ENCODE measurements around the gene HAP1. TPM values are rescaled to one million over a fixed set of nuclear protein-coding genes. Genes with fewer than 3 reads are reported as not detected.
"Not testable (repeated sequence)": the region's sequence is repeated elsewhere in the genome, so short reads cannot be mapped to it uniquely, and the experiment has no call there.

Gene HAP1
- total and polyA plus RNA-seq, 12 donors, result 0.03 to 0.18 TPM; not detected in 10

DNA sequence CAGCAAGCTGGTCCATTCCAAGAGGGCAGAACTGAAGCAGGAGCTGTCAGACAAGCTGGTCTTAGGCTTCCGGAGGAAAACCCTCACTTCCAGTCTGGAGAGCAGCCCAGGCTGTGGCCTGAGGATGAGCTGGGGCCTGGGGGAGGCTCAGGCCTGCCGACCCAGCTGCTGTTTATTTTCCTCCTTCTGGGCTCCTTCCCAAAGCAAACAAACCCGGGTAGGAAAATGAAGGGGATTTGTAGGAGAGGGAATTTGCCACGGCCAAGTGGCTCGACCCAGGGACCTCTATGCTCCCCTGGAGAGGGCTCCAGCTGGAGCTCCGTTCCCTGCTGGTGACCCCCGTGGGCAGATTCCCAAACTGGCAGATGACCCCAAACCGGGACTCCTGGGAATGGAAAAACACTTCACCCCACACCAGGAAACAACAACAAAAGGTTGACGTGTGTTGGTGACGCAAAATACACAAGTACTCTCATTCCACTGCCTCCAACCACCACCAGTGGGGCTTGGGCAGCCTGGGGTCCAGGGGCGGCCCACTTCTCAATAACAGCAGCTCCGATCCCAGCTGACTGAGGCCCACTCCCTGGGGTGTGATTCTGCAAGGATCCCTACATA, 43.2 kb upstream of the HAP1 start:
- intact Hi-C loops (cut with DNase I), result loop anchor here in 1 of 10 donors (2.0 kb wide), 1 partner anchor 15 kb away; no protein-coding TSS in a partner anchor
- DNase-seq (peak; percentile 87 to 89), ATAC-seq (peak; percentile 43 to 77 (median 66))
- no peaks in the 10 kb centered on the region for H3K27me3 ChIP-seq
- no peaks in the 10 kb centered on the region for H3K9me3 ChIP-seq
- WGBS, 2 donors, result 6 to 8% methylated on average over 12 of the region's 12 CpGs
- H3K36me3 ChIP-seq, result peaks cover 0 to 17% (median 0%) of the 10 kb centered on the region in 9 donors
- TF ChIP-seq, protein P1, sequence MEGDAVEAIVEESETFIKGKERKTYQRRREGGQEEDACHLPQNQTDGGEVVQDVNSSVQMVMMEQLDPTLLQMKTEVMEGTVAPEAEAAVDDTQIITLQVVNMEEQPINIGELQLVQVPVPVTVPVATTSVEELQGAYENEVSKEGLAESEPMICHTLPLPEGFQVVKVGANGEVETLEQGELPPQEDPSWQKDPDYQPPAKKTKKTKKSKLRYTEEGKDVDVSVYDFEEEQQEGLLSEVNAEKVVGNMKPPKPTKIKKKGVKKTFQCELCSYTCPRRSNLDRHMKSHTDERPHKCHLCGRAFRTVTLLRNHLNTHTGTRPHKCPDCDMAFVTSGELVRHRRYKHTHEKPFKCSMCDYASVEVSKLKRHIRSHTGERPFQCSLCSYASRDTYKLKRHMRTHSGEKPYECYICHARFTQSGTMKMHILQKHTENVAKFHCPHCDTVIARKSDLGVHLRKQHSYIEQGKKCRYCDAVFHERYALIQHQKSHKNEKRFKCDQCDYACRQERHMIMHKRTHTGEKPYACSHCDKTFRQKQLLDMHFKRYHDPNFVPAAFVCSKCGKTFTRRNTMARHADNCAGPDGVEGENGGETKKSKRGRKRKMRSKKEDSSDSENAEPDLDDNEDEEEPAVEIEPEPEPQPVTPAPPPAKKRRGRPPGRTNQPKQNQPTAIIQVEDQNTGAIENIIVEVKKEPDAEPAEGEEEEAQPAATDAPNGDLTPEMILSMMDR (IDR thresholded peaks at IDR 0.05), result peak in 1 of 9 donors; percentile 21
- H3K4me1 ChIP-seq, result peaks cover 65 to 100% (median 99%) of the 10 kb centered on the region in 9 donors
- H3K27ac ChIP-seq, result peak overlapping the region; percentile 86 to 97 (median 95)
- peak overlapping the region in 4 of 10 donors; percentile 6 to 22 (median 10) for H3K4me3 ChIP-seq

DNA sequence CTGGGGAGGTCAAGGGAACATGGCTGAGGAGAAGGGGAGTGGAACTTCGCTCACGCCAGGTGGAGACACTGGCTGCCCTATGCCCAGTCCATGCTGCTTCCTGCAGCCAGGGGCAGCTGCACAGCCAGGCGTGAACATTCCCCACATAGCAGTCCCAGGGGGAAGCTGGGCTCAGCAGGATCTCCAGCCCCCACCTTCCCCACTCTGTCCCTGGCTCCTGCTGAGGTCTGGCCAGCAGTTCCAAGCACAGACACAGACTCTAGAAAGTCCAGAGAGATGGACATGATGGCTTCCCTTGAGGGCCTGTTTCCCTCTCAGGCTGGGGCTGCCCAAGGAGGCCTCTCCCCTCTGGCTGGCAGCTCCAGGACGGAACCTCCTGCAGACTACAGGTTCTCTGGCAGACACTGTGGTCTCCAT, 42.7 kb upstream of the HAP1 start:
- H3K9me3 ChIP-seq, result no peaks in the 10 kb centered on the region
- 5 to 13% methylated on average over 4 of the region's 4 CpGs for WGBS, 2 donors
- H3K4me1 ChIP-seq, result peaks cover 62 to 100% (median 99%) of the 10 kb centered on the region in 9 donors
- peak overlapping the region in 3 of 10 donors; percentile 6 to 22 (median 13) for H3K4me3 ChIP-seq
- peak overlapping the region; percentile 86 to 97 (median 95) for H3K27ac ChIP-seq
- DNase-seq, result peak; percentile 77 to 79
- intact Hi-C loops (cut with DNase I), result loop anchor here in 1 of 10 donors (2.0 kb wide), 1 partner anchor 16 kb away; no protein-coding TSS in a partner anchor
- ATAC-seq, result peak; percentile 50 to 79 (median 65)
- H3K27me3 ChIP-seq, result no peaks in the 10 kb centered on the region
- TF ChIP-seq, protein P1 (IDR thresholded peaks at IDR 0.05), result peak; percentile 36 to 73 (median 58)
- H3K36me3 ChIP-seq, result peaks cover 0 to 21% (median 4%) of the 10 kb centered on the region in 9 donors

DNA sequence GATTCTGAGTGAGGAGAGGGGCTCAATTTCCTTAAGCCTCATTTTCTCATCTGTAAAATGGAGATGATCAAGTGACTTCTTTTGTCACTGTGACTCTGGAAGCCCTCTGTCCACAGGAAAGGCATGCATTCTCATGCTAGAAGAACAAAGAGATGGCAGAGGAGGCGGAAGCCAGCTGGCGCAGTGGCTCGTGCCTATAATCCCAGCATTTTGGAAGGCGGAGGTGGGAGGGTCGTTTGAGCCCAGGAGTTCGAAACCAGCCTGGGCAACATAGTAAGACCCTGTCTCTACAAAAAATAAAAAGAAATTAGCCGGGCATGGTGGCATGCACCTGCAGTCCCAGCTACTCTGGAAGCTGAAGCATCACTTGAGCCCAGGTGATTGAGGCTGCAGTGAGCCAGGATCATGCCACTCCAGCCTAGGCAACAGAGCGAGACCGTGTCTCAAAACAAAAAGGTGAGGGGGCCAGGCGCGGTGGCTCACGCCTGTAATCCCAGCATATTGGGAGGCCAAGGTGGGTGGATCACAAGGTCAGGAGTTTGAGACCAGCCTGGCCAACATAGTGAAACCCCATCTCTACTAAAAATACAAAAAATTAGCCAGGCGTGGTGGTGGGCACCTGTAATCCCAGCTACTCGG, 41.9 kb upstream of the HAP1 start:
- intact Hi-C loops (cut with DNase I), result loop anchor here in 1 of 10 donors (2.0 kb wide), 1 partner anchor 16 kb away; no protein-coding TSS in a partner anchor
- not testable (repeated sequence) for H3K27me3 ChIP-seq, ATAC-seq, H3K9me3 ChIP-seq, DNase-seq
- Histone ChIP-seq H3K36me3 (peaks cover 0 to 29% (median 9%) of the 10 kb centered on the region in 9 donors), H3K27ac (peak overlapping the region; percentile 86 to 97 (median 95)), H3K4me1 (peaks cover 58 to 100% (median 92%) of the 10 kb centered on the region in 9 donors), H3K4me3 (peak overlapping the region in 2 of 10 donors; percentile 7 to 22)
- WGBS, 2 donors, result 73 to 74% methylated on average over 14 of the region's 14 CpGs

DNA sequence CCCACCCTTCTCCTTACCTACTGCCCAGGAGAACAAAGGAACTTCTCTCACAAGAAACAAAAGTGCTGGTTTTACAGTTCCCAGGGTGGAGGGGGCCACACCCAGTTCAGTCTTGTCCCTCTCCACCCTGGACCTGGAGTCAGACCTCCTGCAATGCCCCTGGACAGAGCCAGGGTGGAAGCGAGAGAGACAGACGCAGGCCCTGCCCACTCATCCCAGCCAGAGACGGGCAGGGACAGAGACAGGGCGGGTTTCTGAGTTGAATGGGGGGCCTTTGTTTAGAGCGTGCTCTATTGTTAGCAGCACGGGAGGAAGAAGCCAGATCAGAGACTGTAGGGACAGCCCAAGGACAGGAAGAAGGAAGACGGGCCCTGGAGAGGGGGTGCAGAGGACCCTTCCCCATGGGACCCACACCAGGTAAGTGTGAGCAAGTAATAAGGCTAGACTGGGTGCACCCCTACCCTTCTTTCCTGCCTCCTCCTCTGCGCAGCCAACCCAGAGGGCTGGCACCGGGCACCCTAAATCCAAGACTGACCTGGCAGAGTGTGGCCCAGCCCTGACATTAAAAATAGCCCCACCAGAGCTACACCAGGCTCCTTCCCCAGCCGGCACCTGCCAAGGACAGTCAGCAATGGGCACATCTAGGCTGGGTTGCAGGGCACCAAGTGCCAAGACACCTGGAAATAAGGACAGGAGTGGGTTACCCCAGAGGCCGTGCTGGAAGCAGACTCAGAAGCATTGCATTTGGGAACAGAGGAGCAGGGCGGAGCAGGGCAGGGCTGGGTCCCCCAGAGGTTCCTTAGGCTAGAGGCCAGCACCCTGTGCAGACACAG, 41.2 kb upstream of the HAP1 start:
- Histone ChIP-seq H3K27ac (peak overlapping the region; percentile 79 to 97 (median 95)), H3K36me3 (peaks cover 0 to 37% (median 17%) of the 10 kb centered on the region in 9 donors), H3K27me3 (no peaks in the 10 kb centered on the region), H3K4me1 (peaks cover 55 to 95% (median 87%) of the 10 kb centered on the region in 9 donors), H3K4me3 (peak overlapping the region in 3 of 10 donors; percentile 7 to 21 (median 10)), H3K9me3 (no peaks in the 10 kb centered on the region)
- intact Hi-C loops (cut with DNase I), result loop anchor here in 1 of 10 donors (2.0 kb wide), 1 partner anchor 17 kb away; no protein-coding TSS in a partner anchor
- TF ChIP-seq, protein P1 (IDR thresholded peaks at IDR 0.05), result no peak
- WGBS, 2 donors, result 36 to 46% methylated on average over 12 of the region's 12 CpGs
- DNase-seq (peak; percentile 51 to 52), ATAC-seq (peak in 7 of 8 donors; percentile 2 to 57 (median 33))

Data from heart right ventricle (tissue), 16 donors.